ENCODE data around the gene PPIG.
"Not testable (repeated sequence)": the region's sequence is repeated elsewhere in the genome, so short reads cannot be mapped to it uniquely, and the experiment has no call there.

The PPIG gene

DNA sequence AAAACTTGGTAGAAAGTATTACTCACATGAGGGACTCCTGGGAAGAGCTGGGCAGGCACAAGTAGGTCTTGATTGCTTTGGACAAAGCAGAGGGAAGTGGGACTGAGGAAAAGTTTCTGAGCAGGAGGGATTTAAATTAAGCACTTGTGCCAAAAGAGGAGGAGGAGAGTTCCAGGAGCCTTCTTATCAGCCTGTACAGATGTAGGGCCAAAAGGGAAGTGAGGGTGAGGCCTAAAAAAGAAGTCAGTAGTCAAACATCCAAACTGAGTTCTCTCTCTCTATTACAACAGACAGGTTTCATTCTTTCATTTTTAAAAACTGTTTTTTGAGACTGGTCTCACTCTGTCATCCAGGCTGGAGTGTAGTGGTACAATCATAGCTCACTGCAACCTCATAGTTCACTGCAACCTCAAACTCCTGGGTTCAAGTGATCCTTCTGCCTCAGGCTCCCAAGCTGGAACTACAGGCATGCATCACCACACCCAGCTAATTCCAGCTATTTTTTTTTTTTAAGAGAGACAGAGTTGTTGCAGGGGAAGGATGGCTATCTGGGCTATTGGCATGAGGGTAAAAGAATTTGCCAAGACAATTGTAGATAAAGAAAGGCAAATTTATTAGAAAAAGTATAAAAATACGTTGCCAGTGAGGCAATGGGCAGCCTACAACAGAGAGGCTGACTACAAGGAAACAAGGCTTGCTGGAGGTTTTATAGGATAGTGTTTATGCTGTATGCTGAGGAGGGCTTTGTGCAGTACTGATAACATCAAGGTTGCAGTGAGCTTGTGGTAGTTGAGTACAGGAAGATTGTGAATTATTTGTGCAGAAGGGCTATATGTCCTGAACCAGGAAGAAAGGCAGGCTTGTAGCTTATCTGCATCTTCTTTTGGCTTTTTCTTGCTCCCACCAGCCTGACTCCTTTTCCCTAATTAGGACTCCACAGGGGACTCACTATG, 81.1 kb downstream of the PPIG start:
- peak; percentile 90 for DNase-seq

GRCh38 chr2:169667583-169667982, 83.4 kb downstream of the PPIG start:
- no peak for DNase-seq

DNA sequence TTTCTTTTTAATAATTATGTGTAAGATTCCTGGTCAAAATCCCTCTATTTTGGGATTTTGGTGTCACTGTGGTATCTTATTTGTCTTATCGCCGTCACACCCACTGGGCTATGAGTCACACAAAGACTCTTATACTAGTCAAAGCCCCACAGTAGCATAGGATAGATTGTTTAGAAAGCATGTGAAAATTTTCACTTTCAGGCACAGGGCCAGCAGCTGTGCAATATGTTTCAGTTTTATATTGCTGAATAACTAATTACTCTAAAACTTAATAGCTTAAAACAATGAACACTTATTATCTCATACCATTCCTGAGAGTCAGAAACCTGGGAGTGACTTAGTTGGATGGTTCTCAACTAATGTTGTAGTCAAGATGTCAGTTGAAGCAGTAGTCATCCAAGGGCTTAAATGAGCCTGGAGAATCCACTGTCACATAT, 86.1 kb downstream of the PPIG start:
- peak; percentile 62 for DNase-seq

DNA sequence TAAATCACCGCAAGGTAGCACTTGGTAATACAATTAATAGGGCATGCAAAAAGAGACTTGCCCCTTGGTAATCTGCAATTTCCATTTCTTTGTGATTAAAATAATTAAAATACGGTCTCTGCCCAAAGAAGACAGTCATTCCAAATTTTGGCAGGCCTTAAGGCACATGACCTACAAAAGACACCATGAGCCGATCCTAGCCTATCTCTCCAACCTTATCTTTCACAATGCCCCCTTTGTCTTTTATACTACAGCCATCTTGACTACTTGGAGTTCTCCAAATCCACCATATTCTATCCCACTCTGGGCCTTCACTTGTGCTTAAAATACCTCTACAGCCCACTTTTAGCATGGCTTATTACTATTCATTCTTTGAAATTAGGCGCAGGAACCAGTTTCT, 86.8 kb downstream of the PPIG start:
- no peak for DNase-seq

DNA sequence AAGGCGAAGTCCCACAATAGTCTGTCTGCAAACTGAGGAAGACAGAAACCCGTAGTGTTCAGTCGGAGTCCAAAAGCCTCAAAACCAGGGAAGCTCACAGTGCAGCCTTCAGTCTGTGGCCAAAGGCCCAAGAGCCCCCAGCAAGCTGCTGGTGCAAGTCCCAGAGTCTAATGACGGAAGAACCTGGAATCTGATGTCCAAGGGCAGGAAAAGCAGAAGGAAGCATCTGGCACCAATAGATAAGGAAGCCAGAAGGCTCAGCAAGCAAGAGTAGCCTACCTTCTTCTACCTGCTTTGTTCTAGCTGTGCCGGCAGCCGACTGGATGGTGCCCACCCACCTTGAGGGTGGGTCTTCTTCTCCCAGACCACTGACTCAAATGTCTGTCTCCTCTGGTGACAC, 88.3 kb downstream of the PPIG start:
- peak; percentile 18 for DNase-seq

- DNase-seq, result no peak
Measured at GRCh38 chr2:169673106-169673505, 89.0 kb downstream of the PPIG start.

DNA sequence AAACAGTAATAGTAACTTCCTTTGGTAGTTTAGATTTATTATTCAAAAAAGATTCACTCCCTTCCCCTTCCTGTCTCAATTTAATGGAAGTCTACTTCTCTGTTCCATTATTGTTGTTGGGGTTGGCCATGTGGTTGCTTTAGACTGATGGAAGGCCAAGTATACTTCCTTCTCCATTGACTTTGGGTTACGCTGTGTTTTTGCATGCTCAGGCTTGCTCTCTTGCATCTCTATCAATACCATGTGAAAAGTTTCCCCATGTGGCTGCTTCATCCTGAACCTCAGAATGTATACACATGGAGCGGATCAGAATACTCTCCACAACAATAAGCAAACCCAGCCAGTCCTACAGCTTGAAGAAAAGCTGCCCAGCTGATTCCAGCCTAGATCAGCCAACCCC, 89.8 kb downstream of the PPIG start:
- no peak for DNase-seq

DNA sequence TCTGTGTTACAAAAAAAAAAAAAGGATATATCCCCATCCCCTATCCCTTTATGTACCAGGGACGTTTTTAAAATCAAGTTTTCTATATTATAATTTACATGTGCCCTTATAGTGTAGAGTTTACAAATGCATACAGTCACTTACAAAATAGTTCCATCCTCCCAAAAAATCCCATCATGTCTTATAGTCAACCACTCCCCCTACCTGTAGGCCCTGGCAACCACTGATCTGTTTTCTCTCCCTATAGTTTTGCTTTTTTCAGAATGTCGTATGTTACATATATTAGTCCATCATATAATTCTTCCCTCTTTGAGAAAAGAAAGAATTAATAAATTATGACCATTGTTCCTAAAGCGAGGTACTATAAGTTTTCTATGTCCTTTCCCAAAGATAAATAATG, 92.2 kb downstream of the PPIG start:
- DNase-seq, result peak; percentile 38

GRCh38 chr2:169676850-169677249, 92.7 kb downstream of the PPIG start:
- no peak for DNase-seq

DNA sequence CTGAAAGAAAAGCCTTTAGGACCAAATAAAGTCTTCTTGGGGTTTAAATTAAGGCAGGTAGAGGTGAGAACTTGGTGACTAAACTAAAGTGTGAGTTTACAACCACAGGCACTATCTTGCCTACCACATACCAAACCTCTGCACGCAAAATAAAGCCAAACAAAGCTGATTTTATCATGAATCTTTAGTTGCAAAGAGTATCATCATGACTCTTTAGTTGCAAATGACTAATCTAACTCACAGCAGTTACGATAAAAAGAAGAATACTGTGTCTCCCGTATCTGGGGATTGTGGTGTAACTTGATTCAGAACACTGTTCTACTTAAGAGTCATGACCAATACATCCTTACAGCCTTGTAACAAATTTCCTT, 98.9 kb downstream of the PPIG start:
- DNase-seq, result no peak

DNA sequence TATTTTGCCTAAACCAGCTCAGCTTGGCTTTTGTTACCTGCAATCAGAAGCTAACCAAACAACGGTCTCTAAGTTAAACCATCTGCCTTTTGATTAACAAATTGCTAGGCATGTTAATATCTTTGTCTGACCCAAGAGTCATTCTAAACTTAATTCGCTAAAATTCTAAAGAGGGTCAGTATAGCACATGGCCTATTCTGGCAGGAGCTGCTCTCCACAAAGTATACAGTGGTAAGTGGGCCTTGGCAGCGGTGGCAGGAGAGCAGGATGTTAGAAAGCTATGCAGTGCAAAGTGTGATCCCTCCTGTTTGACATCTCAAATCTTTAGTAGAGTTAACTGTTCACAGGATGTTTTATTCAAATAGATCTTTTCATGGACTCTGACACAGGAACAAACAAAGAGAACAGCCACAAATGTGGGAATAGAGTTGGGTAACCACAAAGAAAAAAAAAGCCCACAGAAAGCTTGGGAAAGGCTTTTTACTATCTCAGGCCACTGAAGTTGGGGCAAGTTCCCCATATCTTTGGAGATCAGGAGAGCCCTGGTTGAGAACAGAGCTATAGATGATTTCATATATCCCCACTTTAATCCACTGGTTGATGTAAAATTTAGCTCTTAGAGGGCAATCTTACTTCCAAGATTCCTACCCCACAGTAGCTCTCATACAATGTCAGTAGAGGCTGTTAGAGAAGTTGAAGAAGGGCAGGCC, 99.4 kb downstream of the PPIG start:
- no peak for DNase-seq

DNA sequence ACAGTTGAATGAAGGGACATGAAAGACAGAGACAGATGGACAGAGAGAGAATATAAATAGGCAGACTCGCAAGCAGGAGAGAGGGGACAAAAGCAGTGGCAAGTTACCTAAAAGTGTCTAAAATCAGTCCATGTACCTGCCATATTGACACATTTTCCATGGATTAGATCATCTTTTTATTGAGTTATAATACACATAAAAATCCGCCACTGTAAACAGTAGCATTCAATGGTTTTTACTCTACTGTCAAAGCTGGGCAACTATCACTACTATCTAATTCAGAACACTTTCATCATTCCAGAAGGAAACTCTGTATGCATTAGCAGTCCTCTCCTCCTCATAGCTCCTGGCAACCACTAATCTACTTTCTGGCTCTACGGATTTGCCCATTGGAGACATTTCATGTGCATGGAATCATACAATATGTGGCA, 100.0 kb downstream of the PPIG start:
- no peak for DNase-seq

GRCh38 chr2:169684712-169685111, 100.6 kb downstream of the PPIG start:
- not testable (repeated sequence) for DNase-seq

- DNase-seq, result not testable (repeated sequence)
Measured at GRCh38 chr2:169686825-169687224, 102.7 kb downstream of the PPIG start.

- DNase-seq, result not testable (repeated sequence)
Measured at GRCh38 chr2:169687943-169688342, 103.8 kb downstream of the PPIG start.

- no peak for DNase-seq
Measured at GRCh38 chr2:169690958-169691357, 106.8 kb downstream of the PPIG start.
